K562 (cell line): ENCODE measurements around the gene SLC25A21. TPM values are rescaled to one million over a fixed set of nuclear protein-coding genes. Genes with fewer than 3 reads are reported as not detected.

ENCODE experiments used
- ATAC-seq: fragments of 200-7000 bp; cut with Tn5 transposase; 3 replicates; pipeline ENCODE4 v1.9.1; 2020; ENCODE audit warnings: moderate library complexity
- BruUV-seq: library from RNA; stranded (reverse); fragments of 400-500 nt; replicated peaks from 2 replicates; lab custom pipeline; 2021; lab: Mats Ljungman, UMichigan
- CTCF ChIA-PET: fragments of 300-600 bp; formaldehyde crosslinking; extraction: SDS; loops from one replicate; lab custom pipeline; 2021; ENCODE audit warnings: low intra/inter-chr PET ratio; lab: Yijun Ruan, JAX
- POLR2A ChIA-PET: fragments of 300-600, 350-650 bp; sonication (Branson Sonifier 250); formaldehyde crosslinking; extraction: SDS; loops from one replicate; lab custom pipeline; 2021; ENCODE audit warnings: antibody characterized with exemption, inconsistent platforms; lab: Yijun Ruan, JAX
- DNase-seq, 4 experiments: peaks; one replicate each; pipeline versions ENCODE4 v3.0.0 to v3.0.0-alpha.2; 2011 to 2018; ENCODE audit warnings: low spot score in 3 of 4, mixed read lengths in 3 of 4; ENCODE audit errors: extremely low read depth in 1 of 4
- FAIRE-seq: peaks from 2 replicates; lab custom pipeline; 2011; peaks lifted over from hg19 to GRCh38; lab: Jason Lieb, UNC
- H2AFZ ChIP-seq: 2 replicates; pipeline ENCODE4 v1.6.0; 2011; ENCODE audit warnings: low read depth, low read length, control low read depth, inconsistent platforms
- H3K27ac ChIP-seq: fragments of 200-600 bp; 3 replicates; pipeline ENCODE4 v1.8.0; 2011; ENCODE audit warnings: low read depth, mild to moderate bottlenecking, control low read depth, inconsistent platforms, low read length, moderate library complexity, mixed read lengths; ENCODE audit errors: extremely low read depth
- H3K27me3 ChIP-seq, 2 experiments: fragments of 300-600 bp in 1 of 2; 2 replicates in 1 of 2; 3 replicates in 1 of 2; pipeline versions ENCODE4 v1.6.0 to v1.8.0; 2011; ENCODE audit warnings: inconsistent platforms in 2 of 2, low read length in 2 of 2, mild to moderate bottlenecking in 1 of 2, mixed read lengths in 1 of 2, moderate library complexity in 1 of 2; ENCODE audit not compliant: control insufficient read depth in 2 of 2, insufficient read depth in 2 of 2
- H3K36me3 ChIP-seq: fragments of 300-600 bp; 3 replicates; pipeline ENCODE4 v1.8.0; 2011; ENCODE audit warnings: mild to moderate bottlenecking, low read length, inconsistent platforms; ENCODE audit not compliant: control insufficient read depth, insufficient read depth
- H3K4me1 ChIP-seq, 2 experiments: fragments of 200-600 bp in 1 of 2; replicated peaks in 1 of 2; 2 replicates in 1 of 2; 3 replicates in 1 of 2; pipeline versions ENCODE4 v1.5.1 to v1.8.0; 2011; ENCODE audit warnings: inconsistent platforms in 2 of 2, low read length in 2 of 2, mild to moderate bottlenecking in 1 of 2, mixed read lengths in 1 of 2, moderate library complexity in 1 of 2; ENCODE audit not compliant: control insufficient read depth in 2 of 2, insufficient read depth in 2 of 2
- H3K4me2 ChIP-seq: 2 replicates; pipeline ENCODE4 v1.6.1; 2011; ENCODE audit warnings: low read length, control low read depth, inconsistent platforms, mixed read lengths; ENCODE audit not compliant: insufficient read depth
- H3K4me3 ChIP-seq: fragments of 200-600 bp; sonication (generic), shearing (Covaris generic); 2 replicates; pipeline ENCODE4 v1.5.1; 2016; ENCODE audit warnings: control low read depth, inconsistent platforms
- H3K79me2 ChIP-seq: fragments of 200-600 bp; 3 replicates; pipeline ENCODE4 v1.8.0; 2011; ENCODE audit warnings: low read length, inconsistent platforms; ENCODE audit not compliant: control insufficient read depth, insufficient read depth
- H3K9ac ChIP-seq, 2 experiments: 2 replicates each; pipeline versions ENCODE4 v1.6.0 to v1.6.1; 2011; ENCODE audit warnings: low read depth in 2 of 2, low read length in 2 of 2, control low read depth in 1 of 2, inconsistent platforms in 1 of 2, mild to moderate bottlenecking in 1 of 2, mixed read lengths in 1 of 2; ENCODE audit not compliant: insufficient read depth in 1 of 2
- H3K9me1 ChIP-seq: one replicate; pipeline ENCODE4 v1.6.0; 2011; ENCODE audit warnings: inconsistent platforms, mild to moderate bottlenecking, low read length, moderate library complexity; ENCODE audit not compliant: control insufficient read depth, insufficient read depth
- H3K9me3 ChIP-seq: replicated peaks from 2 replicates; pipeline ENCODE4 v1.5.1; 2011; ENCODE audit warnings: low read depth, low read length, inconsistent platforms; ENCODE audit not compliant: control insufficient read depth, insufficient read depth
- H4K20me1 ChIP-seq: replicated peaks from 2 replicates; pipeline ENCODE4 v1.6.1; 2011; ENCODE audit warnings: low read length, inconsistent platforms, mixed read lengths; ENCODE audit not compliant: control insufficient read depth, insufficient read depth
- BDP1 ChIP-seq: IDR thresholded peaks from 3 replicates; pipeline ENCODE4 v1.6.1; 2011; ENCODE audit not compliant: insufficient read length, insufficient read depth
- DDX20 ChIP-seq: fragments of 450-650 bp; IDR thresholded peaks from 2 replicates; pipeline ENCODE4 v1.6.1; 2016; ENCODE audit warnings: missing genetic modification characterization, low read depth, mild to moderate bottlenecking, missing compliant biosample characterization, moderate library complexity
- ERF ChIP-seq: fragments of 450-650 bp; formaldehyde crosslinking; IDR thresholded peaks from 2 replicates; pipeline ENCODE4 v1.4.0; 2020; ENCODE audit warnings: mild to moderate bottlenecking, mixed read lengths
- FIP1L1 ChIP-seq: fragments of 200-400 bp; formaldehyde crosslinking; IDR thresholded peaks from 2 replicates; pipeline ENCODE4 v1.6.1; 2018; ENCODE audit warnings: mild to moderate bottlenecking, low read depth, low read length; ENCODE audit not compliant: poor library complexity, severe bottlenecking
- FOXA1 ChIP-seq: fragments of 450-650 bp; IDR thresholded peaks from 2 replicates; pipeline ENCODE4 v1.6.1; 2016; ENCODE audit warnings: mild to moderate bottlenecking, borderline replicate concordance
- FOXA3 ChIP-seq, 2 experiments: fragments of 450-650 bp in 1 of 2; sonication (generic) in 1 of 2; formaldehyde crosslinking; IDR thresholded peaks in 1 of 2; conservative IDR thresholded peaks in 1 of 2; 2 replicates each; pipeline versions ENCODE4 v1.4.0 to v1.8.0; 2020 to 2022; ENCODE audit warnings: mild to moderate bottlenecking in 2 of 2, missing genetic modification reagents in 1 of 2
- GTF2E2 ChIP-seq: fragments of 200-800 bp; sonication (Bioruptor generic); IDR thresholded peaks from 2 replicates; pipeline ENCODE4 v1.6.1; 2016; ENCODE audit warnings: missing genetic modification characterization, missing compliant biosample characterization
- HMG20A ChIP-seq: fragments of 450-650 bp; formaldehyde crosslinking; conservative IDR thresholded peaks from 2 replicates; pipeline ENCODE4 v1.4.0; 2020; ENCODE audit warnings: mild to moderate bottlenecking, mixed read lengths
- SOX6 ChIP-seq: fragments of 450-650 bp; IDR thresholded peaks from 2 replicates; pipeline ENCODE4 v1.6.1; 2014; ENCODE audit warnings: mild to moderate bottlenecking
- STAT5A ChIP-seq: IDR thresholded peaks from 2 replicates; pipeline ENCODE4 v1.6.1; 2012; ENCODE audit warnings: low read length, inconsistent platforms, borderline replicate concordance
- ZBTB7A ChIP-seq: IDR thresholded peaks from 2 replicates; pipeline ENCODE4 v1.6.1; 2011; ENCODE audit warnings: low read depth, mild to moderate bottlenecking, low read length, moderate library complexity, borderline replicate concordance; ENCODE audit not compliant: control insufficient read depth
- ZNF175 ChIP-seq: fragments of 200-800 bp; sonication (Bioruptor generic); IDR thresholded peaks from 2 replicates; pipeline ENCODE4 v1.6.1; 2016; ENCODE audit warnings: low read depth, mild to moderate bottlenecking, missing genetic modification characterization, missing compliant biosample characterization
- ZNF780A ChIP-seq: fragments of 250-450 bp; sonication (Bioruptor Pico); IDR thresholded peaks from 2 replicates; pipeline ENCODE4 v1.5.0; 2021; ENCODE audit warnings: mild to moderate bottlenecking
- WGBS: fragments of 100-300 bp; shearing (Covaris generic); methylation state at CpG from one replicate; pipeline ENCODE4 v1.1.6; 2016; ENCODE audit warnings: low coverage, mixed read lengths; ENCODE audit not compliant: insufficient coverage; ENCODE audit errors: missing lambda C conversion rate; 5-methylcytosine and 5-hydroxymethylcytosine counted together
- in situ Hi-C: fragments of 300-500 bp; cut with MboI; formaldehyde crosslinking; loops from 4 replicates; pipeline ENCODE4 v1.15.0; 2018; ENCODE audit warnings: inconsistent platforms, mixed read lengths
- intact Hi-C: fragments of 100-400 bp; cut with micrococcal nuclease; formaldehyde crosslinking; loops from 2 replicates; pipeline ENCODE4 v1.14.2; 2022
- polyA plus RNA-seq, 8 experiments: library from polyadenylated mRNA; depleted of rRNA in 4 of 8; stranded (reverse) in 5 of 8; unstranded in 3 of 8; fragments of >200 nt; fragmentation: Nextera tagmentation in 2 of 8; fragmentation: Illumina TruSeq in 1 of 8; extraction: Ambion mirVana in 2 of 8; extraction: Trizol in 1 of 8; gene quantifications; 2 replicates each; pipeline versions ENCODE4 v1.2.1 to v1.2.3, GENCODE V29; 2011 to 2014; ENCODE audit warnings: inconsistent platforms in 1 of 8, missing spikeins in 1 of 8
- total RNA-seq, 7 experiments: library from RNA; depleted of rRNA in 6 of 7; stranded (reverse); fragments of >200 nt in 6 of 7; fragmentation: Illumina TruSeq in 2 of 7; extraction: Trizol in 2 of 7; gene quantifications; 2 replicates each; pipeline versions ENCODE4 v1.2.1 to v1.2.3, GENCODE V29; 2011 to 2021; ENCODE audit warnings: low replicate concordance in 1 of 7
- TF ChIP-seq, protein P1 (sequence below): fragments of 250-450 bp; sonication (Bioruptor Pico); IDR thresholded peaks from 2 replicates; pipeline ENCODE4 v1.5.0; 2021
- TF ChIP-seq, protein P2 (sequence below): fragments of 450-650 bp; IDR thresholded peaks from 2 replicates; pipeline ENCODE4 v1.6.1; 2014; ENCODE audit warnings: low read depth, mild to moderate bottlenecking, moderate library complexity, borderline replicate concordance

Gene SLC25A21
- total and polyA plus RNA-seq, 9 of the 15 experiments (the other 6 are each of a cell fraction or from before 2014, with no cell fraction given), result 15.2 to 46.7 (median 28.7) TPM

DNA sequence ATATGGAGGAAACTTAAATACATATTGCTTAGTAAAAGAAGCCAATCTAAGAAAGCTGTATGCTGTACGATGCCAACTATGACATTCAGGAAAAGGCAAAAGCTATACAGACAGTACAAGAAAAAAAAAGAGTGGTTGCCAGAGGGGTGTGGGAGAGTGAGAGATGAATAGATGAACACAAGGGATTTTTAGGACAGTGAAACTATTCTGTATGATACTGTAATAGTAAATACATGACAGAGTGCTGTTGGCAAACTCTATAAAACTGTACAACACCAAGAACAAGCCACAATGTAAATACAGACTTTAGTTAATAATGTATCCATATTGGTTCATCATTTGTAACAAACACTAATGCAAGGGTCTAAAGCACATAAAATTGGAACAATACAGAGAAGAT, 14.5 kb upstream of the SLC25A21 start:
- H3K27ac ChIP-seq, result no peak overlapping the region
- H4K20me1 ChIP-seq, result no peaks in the 10 kb centered on the region
- no peak for DNase-seq
- no peak; the same call in 2 of the 3 replicates for ATAC-seq
- no TSS peak for BruUV-seq
- POLR2A ChIA-PET, result interaction anchor here (1.3 kb wide), 1 partner anchor 11 kb away, joined by 3 read pairs; the partner anchor contains the start of gene MIPOL1
- TF ChIP-seq HMG20A (CRISPR knock-in tag) (no peak), GTF2E2 (tag) (no peak), STAT5A (no peak), DDX20 (tag) (no peak), ZBTB7A (no peak), FOXA3 (CRISPR knock-in tag; conservative IDR thresholded peaks at IDR 0.05 in 1 of 2, IDR thresholded peaks at IDR 0.05 in 1 of 2) (no peak), FIP1L1 (no peak), ZNF780A (CRISPR knock-in tag) (no peak), BDP1 (no peak), SOX6 (no peak), ERF (CRISPR knock-in tag) (no peak), ZNF175 (CRISPR knock-in tag) (no peak), FOXA1 (no peak)
- TF ChIP-seq, protein P1, sequence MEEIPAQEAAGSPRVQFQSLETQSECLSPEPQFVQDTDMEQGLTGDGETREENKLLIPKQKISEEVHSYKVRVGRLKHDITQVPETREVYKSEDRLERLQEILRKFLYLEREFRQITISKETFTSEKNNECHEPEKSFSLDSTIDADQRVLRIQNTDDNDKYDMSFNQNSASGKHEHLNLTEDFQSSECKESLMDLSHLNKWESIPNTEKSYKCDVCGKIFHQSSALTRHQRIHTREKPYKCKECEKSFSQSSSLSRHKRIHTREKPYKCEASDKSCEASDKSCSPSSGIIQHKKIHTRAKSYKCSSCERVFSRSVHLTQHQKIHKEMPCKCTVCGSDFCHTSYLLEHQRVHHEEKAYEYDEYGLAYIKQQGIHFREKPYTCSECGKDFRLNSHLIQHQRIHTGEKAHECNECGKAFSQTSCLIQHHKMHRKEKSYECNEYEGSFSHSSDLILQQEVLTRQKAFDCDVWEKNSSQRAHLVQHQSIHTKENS (CRISPR knock-in tag), result no peak
- TF ChIP-seq, protein P2, sequence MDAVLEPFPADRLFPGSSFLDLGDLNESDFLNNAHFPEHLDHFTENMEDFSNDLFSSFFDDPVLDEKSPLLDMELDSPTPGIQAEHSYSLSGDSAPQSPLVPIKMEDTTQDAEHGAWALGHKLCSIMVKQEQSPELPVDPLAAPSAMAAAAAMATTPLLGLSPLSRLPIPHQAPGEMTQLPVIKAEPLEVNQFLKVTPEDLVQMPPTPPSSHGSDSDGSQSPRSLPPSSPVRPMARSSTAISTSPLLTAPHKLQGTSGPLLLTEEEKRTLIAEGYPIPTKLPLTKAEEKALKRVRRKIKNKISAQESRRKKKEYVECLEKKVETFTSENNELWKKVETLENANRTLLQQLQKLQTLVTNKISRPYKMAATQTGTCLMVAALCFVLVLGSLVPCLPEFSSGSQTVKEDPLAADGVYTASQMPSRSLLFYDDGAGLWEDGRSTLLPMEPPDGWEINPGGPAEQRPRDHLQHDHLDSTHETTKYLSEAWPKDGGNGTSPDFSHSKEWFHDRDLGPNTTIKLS, result no peak
- no peaks in the 10 kb centered on the region; a peak in 1 of 5 replicates for H3K4me1 ChIP-seq
- intact Hi-C loops (no loop called here), in situ Hi-C loops (no loop called here)
- H2AFZ ChIP-seq, result peak overlapping the region; percentile 79; the same call in 1 of the 2 replicates
- no peak overlapping the region for H3K4me3 ChIP-seq
- H3K9me3 ChIP-seq, result no peaks in the 10 kb centered on the region
- no peaks in the 10 kb centered on the region for H3K79me2 ChIP-seq
- H3K9me1 ChIP-seq, result no peaks in the 10 kb centered on the region
- FAIRE-seq, result no peak
- no peaks in the 10 kb centered on the region for H3K27me3 ChIP-seq
- WGBS, result 67% methylated on average over 1 of the region's 1 CpG
- CTCF ChIA-PET, result interaction anchor here (0.6 kb wide), 1 partner anchor 8 kb away, joined by 3 read pairs; no protein-coding TSS in a partner anchor
- H3K36me3 ChIP-seq, result no peaks in the 10 kb centered on the region
- no peak overlapping the region for H3K4me2 ChIP-seq
- no peak overlapping the region for H3K9ac ChIP-seq
